Measurements from ENCODE around the gene DCTN1. TPM values are rescaled to one million over a fixed set of nuclear protein-coding genes. Genes with fewer than 3 reads are reported as not detected.

Gene DCTN1
- polyA plus RNA-seq, 1 donor = 98.0 TPM

DNA sequence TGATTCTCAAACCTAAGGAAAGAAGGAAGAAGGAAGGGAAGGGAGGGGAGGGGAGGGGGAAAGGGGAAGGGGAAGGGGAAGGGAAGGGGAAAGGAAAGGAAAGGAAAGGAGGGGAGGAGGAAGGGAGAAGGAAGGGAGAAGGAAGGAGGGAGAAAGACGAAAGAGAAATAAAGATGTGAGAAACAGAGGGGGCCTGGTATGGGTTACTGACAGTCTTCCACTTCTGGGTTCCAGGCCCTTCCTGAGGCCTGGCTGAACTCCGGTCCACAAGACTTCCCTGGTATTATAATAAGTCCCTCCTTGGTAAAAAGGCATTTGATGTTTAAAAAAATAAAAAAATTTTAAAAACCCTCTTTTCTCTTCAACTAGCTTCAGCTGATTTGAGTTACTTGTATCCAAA is 54.3 kb downstream of the DCTN1 start:
- DNase-seq (ENCODE audit: low read depth) = no peak

DNA sequence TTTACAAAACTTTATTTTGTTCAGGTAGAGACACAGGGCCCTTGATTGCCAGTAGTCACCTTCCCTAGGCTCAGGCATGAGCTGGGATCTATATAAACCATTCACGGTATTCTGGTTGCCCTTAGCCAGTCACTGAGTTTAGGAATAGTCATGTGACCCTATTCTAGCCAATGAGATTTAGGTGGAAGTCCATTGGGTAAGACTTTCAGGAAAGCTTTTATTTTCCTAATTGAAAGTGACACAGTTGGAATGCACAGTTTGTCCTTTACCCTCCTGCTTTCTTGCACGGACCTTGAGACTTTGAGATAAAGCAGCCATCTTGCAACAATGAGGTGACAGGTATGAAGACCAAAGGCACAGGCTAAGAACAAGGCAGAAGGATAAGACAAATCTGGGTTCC is 58.4 kb downstream of the DCTN1 start:
- DNase-seq (ENCODE audit: low read depth) = no peak

DNA sequence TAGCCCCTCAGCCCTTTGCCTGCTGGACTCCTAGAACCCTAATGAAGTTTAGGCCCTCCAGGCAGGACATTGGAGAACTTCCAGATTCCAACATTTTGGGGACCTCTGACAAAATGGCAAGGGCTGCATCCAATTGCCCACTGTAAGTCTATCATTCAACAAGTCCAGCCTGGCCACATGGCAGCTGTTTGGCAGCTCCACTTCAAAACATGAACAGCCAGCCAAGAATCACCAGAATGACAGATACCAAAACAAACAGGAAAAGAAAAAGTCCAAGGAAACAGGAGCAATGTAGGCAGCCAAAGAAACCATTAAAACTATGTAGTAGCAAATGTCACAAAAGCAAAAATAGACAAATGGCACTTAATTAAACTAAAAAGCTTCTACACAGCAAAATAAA is 62.4 kb downstream of the DCTN1 start:
- DNase-seq (ENCODE audit: low read depth) = no peak

DNA sequence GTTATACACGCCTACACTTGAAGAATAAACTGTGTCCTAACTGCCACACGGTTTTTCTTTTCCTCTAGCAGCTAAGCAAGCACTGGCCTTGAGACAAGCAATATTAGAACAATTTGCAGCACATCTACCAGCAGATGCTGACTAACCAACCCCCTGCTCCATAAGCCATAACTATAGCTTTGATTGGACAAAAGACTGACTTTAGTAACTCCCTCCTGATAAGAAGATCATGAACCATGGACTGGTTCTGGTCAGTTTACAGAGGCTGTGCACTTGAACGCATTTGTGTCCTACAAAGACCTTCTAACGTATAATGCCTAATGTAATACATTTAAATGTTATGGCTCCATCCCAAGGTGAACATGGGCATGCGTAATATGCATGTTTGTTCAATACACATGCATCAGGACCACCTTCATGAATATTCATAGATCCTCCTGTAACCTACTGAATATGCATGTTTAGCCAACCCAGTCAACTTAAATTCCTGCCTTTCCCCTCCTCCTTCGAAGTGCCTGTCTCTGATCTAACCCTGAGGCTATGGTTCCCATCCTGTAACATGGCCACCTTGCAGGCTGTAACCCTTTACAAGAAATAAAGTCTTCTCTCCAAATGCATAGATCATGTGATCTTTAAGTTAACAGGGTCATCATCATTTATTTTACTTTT is 63.4 kb downstream of the DCTN1 start:
- DNase-seq (ENCODE audit: low read depth) = no peak

DNA sequence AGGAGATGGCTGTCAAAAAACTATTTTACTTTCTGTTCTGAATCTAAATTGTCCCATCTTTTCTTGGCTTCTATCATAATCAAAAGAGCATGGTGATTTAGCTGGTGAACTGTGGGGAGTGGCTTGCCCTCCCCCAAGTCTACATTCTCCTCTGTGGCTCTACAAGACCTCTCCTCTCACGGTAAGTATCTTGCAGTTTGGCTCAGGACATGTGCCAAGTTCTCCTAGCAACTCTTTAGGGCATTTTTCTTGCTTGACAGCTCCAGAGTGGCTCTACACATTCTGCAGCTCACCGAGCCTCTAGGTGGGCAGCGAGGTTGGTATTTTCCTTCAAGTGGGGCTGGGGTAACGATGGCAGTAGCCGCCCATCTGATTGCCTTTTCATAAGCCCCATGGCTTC is 66.0 kb downstream of the DCTN1 start:
- DNase-seq (ENCODE audit: low read depth) = no peak

DNA sequence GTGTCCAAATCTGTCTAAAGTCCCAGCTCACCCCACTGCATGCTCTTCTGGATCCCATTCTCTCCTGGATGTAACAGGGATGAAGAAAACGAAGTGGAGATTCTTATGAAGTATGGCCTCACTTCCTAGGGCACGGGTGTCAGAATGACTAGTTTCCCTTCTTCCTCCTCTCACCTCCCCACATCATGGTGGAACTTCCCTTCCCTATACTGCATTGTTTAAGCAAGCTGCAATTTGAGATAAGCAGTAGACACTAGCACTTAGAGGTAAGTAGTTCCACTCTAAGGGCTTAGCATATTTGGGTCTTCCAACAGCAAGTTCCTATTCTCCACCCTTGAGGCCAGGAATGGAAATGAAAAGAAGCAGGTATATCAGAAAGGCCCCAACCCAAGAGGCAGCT is 66.6 kb downstream of the DCTN1 start:
- no peak for DNase-seq (ENCODE audit: low read depth)

DNA sequence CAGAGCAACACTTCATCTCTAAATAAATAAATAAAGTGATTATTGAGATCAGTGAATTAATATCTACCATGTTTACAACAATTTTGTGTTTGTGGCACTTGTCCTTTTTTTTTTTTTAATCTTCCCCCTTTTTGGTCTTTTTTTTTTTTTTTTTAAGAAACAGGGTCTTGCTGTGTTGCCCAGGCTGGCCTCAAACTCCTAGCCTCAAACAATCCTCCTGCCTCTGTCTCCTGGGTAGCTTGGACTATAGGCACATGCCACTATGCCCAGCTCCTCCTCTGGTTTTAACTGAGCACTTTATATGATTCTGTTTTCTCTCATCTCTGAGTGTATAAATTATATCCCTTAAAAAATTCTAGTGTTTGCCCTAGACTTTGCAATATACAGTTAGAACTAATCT is 67.2 kb downstream of the DCTN1 start:
- no peak for DNase-seq (ENCODE audit: low read depth)

Other genes with a start within 250 kb of the DCTN1 start
- 23.3 TPM for gene BOLA3, start 232.4 kb downstream of the DCTN1 start, polyA plus RNA-seq (ENCODE audit: insufficient read length)
- 41.5 TPM for gene MOB1A, start 201.4 kb downstream of the DCTN1 start, polyA plus RNA-seq (ENCODE audit: insufficient read length)
- 21.8 TPM for gene MTHFD2, start 181.7 kb downstream of the DCTN1 start, polyA plus RNA-seq (ENCODE audit: insufficient read length)
- 2.0 TPM for gene SLC4A5, start 36.9 kb downstream of the DCTN1 start, polyA plus RNA-seq (ENCODE audit: insufficient read length)
- gene C2orf81, start 41.3 kb upstream of the DCTN1 start, polyA plus RNA-seq (ENCODE audit: insufficient read length) = 2.2 TPM
- gene WDR54, start 41.4 kb upstream of the DCTN1 start, polyA plus RNA-seq (ENCODE audit: insufficient read length) = 8.7 TPM
- 50.9 TPM for gene RTKN, start 61.6 kb upstream of the DCTN1 start, polyA plus RNA-seq (ENCODE audit: insufficient read length)
- gene INO80B, start 74.8 kb upstream of the DCTN1 start, polyA plus RNA-seq (ENCODE audit: insufficient read length) = 19.0 TPM
- gene WBP1, start 78.1 kb upstream of the DCTN1 start, polyA plus RNA-seq (ENCODE audit: insufficient read length) = 57.6 TPM
- gene MOGS, start 85.1 kb upstream of the DCTN1 start, polyA plus RNA-seq (ENCODE audit: insufficient read length) = 30.4 TPM
- 66.9 TPM for gene MRPL53, start 92.4 kb upstream of the DCTN1 start, polyA plus RNA-seq (ENCODE audit: insufficient read length)
- 9.9 TPM for gene CCDC142, start 102.7 kb upstream of the DCTN1 start, polyA plus RNA-seq (ENCODE audit: insufficient read length)
- 18.3 TPM for gene TTC31, start 102.8 kb upstream of the DCTN1 start, polyA plus RNA-seq (ENCODE audit: insufficient read length)
- gene LBX2, start 119.3 kb upstream of the DCTN1 start, polyA plus RNA-seq (ENCODE audit: insufficient read length) = 1.2 TPM
- 14.1 TPM for gene PCGF1, start 127.4 kb upstream of the DCTN1 start, polyA plus RNA-seq (ENCODE audit: insufficient read length)
- not detected for gene TLX2, start 134.1 kb upstream of the DCTN1 start, polyA plus RNA-seq (ENCODE audit: insufficient read length)
- gene DQX1, start 145.9 kb upstream of the DCTN1 start, polyA plus RNA-seq (ENCODE audit: insufficient read length) = 0.14 TPM
- 60.5 TPM for gene AUP1, start 149.4 kb upstream of the DCTN1 start, polyA plus RNA-seq (ENCODE audit: insufficient read length)
- gene HTRA2, start 149.6 kb upstream of the DCTN1 start, polyA plus RNA-seq (ENCODE audit: insufficient read length) = 28.8 TPM
- 8.7 TPM for gene LOXL3, start 173.6 kb upstream of the DCTN1 start, polyA plus RNA-seq (ENCODE audit: insufficient read length)
- 5.5 TPM for gene DOK1, start 174.4 kb upstream of the DCTN1 start, polyA plus RNA-seq (ENCODE audit: insufficient read length)

Measured in forelimb muscle (tissue), 1 donor.